Measurements from ENCODE around the gene PARD3. TPM values are rescaled to one million over a fixed set of nuclear protein-coding genes. Genes with fewer than 3 reads are reported as not detected.

Gene PARD3
- total RNA-seq, 4 donors from 2014 or later: 39.2 to 124 (median 48.0) TPM

GRCh38 chr10:34528320-34528719 is 286.8 kb downstream of the PARD3 start:
- no peak for TF ChIP-seq CTCF (IDR thresholded peaks at IDR 0.05)
- no peak for TF ChIP-seq POLR2A (IDR thresholded peaks at IDR 0.05)
- DNase-seq: no peak
- H3K9me3 ChIP-seq: no peaks in the 10 kb centered on the region
- no peaks in the 10 kb centered on the region for H3K36me3 ChIP-seq
- H3K4me3 ChIP-seq: no peak overlapping the region
- peaks cover 0 to 7% (median 0%) of the 10 kb centered on the region in 4 donors for H3K4me1 ChIP-seq
- no peak overlapping the region for H3K27ac ChIP-seq
- no peaks in the 10 kb centered on the region for H3K27me3 ChIP-seq

DNA sequence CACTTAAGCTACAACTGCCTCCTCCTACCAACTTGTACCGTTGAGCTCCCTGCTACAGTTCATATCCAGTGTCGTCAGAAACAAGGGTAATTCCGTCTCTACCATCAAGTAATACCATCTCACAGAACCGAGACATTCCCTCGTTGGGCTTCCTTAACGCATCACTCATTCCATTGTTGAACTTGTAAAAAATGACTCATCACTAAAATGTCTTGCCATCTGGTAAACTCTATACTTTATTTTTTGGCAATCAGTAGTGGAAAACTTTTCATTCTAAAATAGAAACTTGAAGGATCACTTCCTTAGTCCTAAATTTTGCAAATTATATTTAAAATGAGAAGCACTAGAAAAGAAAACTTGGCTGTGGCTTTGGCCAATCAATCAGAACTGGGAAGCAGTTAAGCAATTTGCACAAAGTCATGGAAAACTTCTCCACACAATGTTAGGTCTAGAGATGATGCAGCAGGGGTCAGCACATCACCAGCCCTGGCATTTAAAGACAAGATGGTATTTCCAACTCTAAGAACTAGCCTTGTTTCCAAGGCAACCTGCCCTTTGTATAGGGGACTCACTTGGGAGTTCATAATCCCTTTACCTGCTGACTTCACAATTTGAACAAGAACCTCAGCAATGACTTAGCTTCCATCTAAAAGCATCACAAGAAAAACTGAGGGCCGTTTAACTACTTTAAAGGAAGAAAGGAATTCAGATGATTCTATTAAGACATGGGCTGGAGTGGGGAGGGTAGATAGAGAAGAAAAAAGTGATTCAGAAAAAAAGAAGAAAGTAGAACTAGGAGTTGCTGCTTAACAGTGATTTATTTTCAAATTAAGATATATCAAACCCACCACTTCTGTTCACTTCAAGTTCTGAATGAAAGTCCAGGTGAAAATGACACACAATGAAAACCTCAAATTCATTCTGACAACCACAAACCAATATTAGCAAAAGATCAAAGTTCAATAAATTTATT is 288.1 kb downstream of the PARD3 start:
- no peaks in the 10 kb centered on the region for H3K9me3 ChIP-seq
- TF ChIP-seq POLR2A (IDR thresholded peaks at IDR 0.05) (no peak), CTCF (IDR thresholded peaks at IDR 0.05) (peak in 1 of 6 experiments; percentile 7)
- no peaks in the 10 kb centered on the region for H3K36me3 ChIP-seq
- no peak for DNase-seq
- no peaks in the 10 kb centered on the region for H3K27me3 ChIP-seq
- H3K4me1 ChIP-seq: peaks cover 0 to 7% (median 0%) of the 10 kb centered on the region in 4 donors
- no peak overlapping the region for H3K4me3 ChIP-seq
- H3K27ac ChIP-seq: peak overlapping the region in 1 of 4 donors; percentile 57

- H3K9me3 ChIP-seq: no peaks in the 10 kb centered on the region
- H3K27me3 ChIP-seq: no peaks in the 10 kb centered on the region
- peaks cover 0 to 7% (median 0%) of the 10 kb centered on the region in 4 donors for H3K4me1 ChIP-seq
- no peak for TF ChIP-seq POLR2A (IDR thresholded peaks at IDR 0.05)
- TF ChIP-seq CTCF (IDR thresholded peaks at IDR 0.05): no peak
- no peak overlapping the region for H3K4me3 ChIP-seq
- H3K27ac ChIP-seq: peak overlapping the region in 1 of 4 donors; percentile 57
- DNase-seq: no peak
- H3K36me3 ChIP-seq: no peaks in the 10 kb centered on the region
Measured at GRCh38 chr10:34526186-34526585, 288.9 kb downstream of the PARD3 start.

- no peaks in the 10 kb centered on the region for H3K27me3 ChIP-seq
- TF ChIP-seq CTCF (IDR thresholded peaks at IDR 0.05) (no peak), POLR2A (IDR thresholded peaks at IDR 0.05) (no peak)
- H3K4me1 ChIP-seq: peaks cover 0 to 7% (median 0%) of the 10 kb centered on the region in 4 donors
- DNase-seq: no peak
- no peak overlapping the region for H3K27ac ChIP-seq
- H3K9me3 ChIP-seq: no peaks in the 10 kb centered on the region
- no peak overlapping the region for H3K4me3 ChIP-seq
- no peaks in the 10 kb centered on the region for H3K36me3 ChIP-seq
Measured at GRCh38 chr10:34524369-34525091, 290.6 kb downstream of the PARD3 start.

- Histone ChIP-seq H3K27me3 (no peaks in the 10 kb centered on the region), H3K36me3 (no peaks in the 10 kb centered on the region), H3K4me1 (peaks cover 0 to 7% (median 0%) of the 10 kb centered on the region in 4 donors), H3K27ac (no peak overlapping the region), H3K4me3 (no peak overlapping the region), H3K9me3 (no peaks in the 10 kb centered on the region)
- TF ChIP-seq POLR2A (IDR thresholded peaks at IDR 0.05) (no peak), CTCF (IDR thresholded peaks at IDR 0.05) (no peak)
- no peak for DNase-seq
Measured at GRCh38 chr10:34523017-34523767, 291.9 kb downstream of the PARD3 start.

All from Peyer's patch (tissue), 4 donors.